HepG2 (cell line): ENCODE measurements around the gene CLEC11A. TPM values are rescaled to one million over a fixed set of nuclear protein-coding genes. Genes with fewer than 3 reads are reported as not detected.
A peak's percentile ranks its signal among the peaks of the same experiment; 100 is the strongest.

Experiments
- ATAC-seq: fragments of 200-7000 bp; cut with Tn5 transposase; 3 replicates; pipeline ENCODE4 v1.9.1; 2020; ENCODE audit warnings: mild to moderate bottlenecking, moderate library complexity
- BruUV-seq: library from RNA; stranded (reverse); fragments of 400-500 nt; replicated peaks from 2 replicates; lab custom pipeline; 2021; lab: Mats Ljungman, UMichigan
- CTCF ChIA-PET: fragments of 300-600 bp; formaldehyde crosslinking; extraction: SDS; loops from one replicate; lab custom pipeline; 2021; ENCODE audit warnings: low total read pairs, inconsistent platforms, low intra/inter-chr PET ratio; lab: Yijun Ruan, JAX
- POLR2A ChIA-PET: fragments of 350-600 bp; sonication (Branson Sonifier 250); formaldehyde crosslinking; loops from one replicate; lab custom pipeline; 2020; ENCODE audit warnings: antibody characterized with exemption, inconsistent platforms; lab: Yijun Ruan, JAX
- DNase-seq: peaks from one replicate; pipeline ENCODE4 v3.0.0-alpha.2; 2015; ENCODE audit warnings: low spot score
- FAIRE-seq: peaks from 3 replicates; lab custom pipeline; 2011; peaks lifted over from hg19 to GRCh38; lab: Jason Lieb, UNC
- H2AFZ ChIP-seq: one replicate; pipeline ENCODE4 v1.6.1; 2011; ENCODE audit warnings: low read length, inconsistent platforms
- H3K27ac ChIP-seq: fragments of 300-600 bp; 3 replicates; pipeline ENCODE4 v1.8.0; 2011; ENCODE audit warnings: mixed run types, mild to moderate bottlenecking, mixed read lengths, low read length, inconsistent platforms; ENCODE audit not compliant: insufficient read depth; ENCODE audit errors: extremely low read length
- H3K27me3 ChIP-seq, 2 experiments: fragments of 200-600 bp in 1 of 2; 2 replicates in 1 of 2; 3 replicates in 1 of 2; pipeline versions ENCODE4 v1.6.0 to v1.8.0; 2011; ENCODE audit warnings: low read length in 2 of 2, mild to moderate bottlenecking in 2 of 2, moderate library complexity in 2 of 2, inconsistent platforms in 1 of 2; ENCODE audit not compliant: insufficient read depth in 2 of 2, control insufficient read depth in 1 of 2
- H3K36me3 ChIP-seq, 2 experiments: fragments of 200-600 bp in 1 of 2; replicated peaks in 1 of 2; 2 replicates in 1 of 2; 3 replicates in 1 of 2; pipeline versions ENCODE4 v1.5.1 to v1.8.0; 2011; ENCODE audit warnings: low read length in 2 of 2, inconsistent platforms in 1 of 2; ENCODE audit not compliant: insufficient read depth in 2 of 2, control insufficient read depth in 1 of 2
- H3K4me1 ChIP-seq: 2 replicates; pipeline ENCODE4 v1.5.1; 2012; ENCODE audit warnings: low read length, inconsistent platforms; ENCODE audit not compliant: insufficient read depth
- H3K4me2 ChIP-seq: 2 replicates; pipeline ENCODE4 v1.6.0; 2011; ENCODE audit warnings: low read depth, low read length, inconsistent platforms
- H3K4me3 ChIP-seq, 3 experiments: fragments of 200-600 bp in 1 of 3; sonication (generic), shearing (Covaris generic) in 1 of 3; replicated peaks in 1 of 3; 2 replicates each; pipeline ENCODE4 v1.5.1; 2011 to 2016; ENCODE audit warnings: low read length in 3 of 3, inconsistent platforms in 2 of 3, low read depth in 2 of 3, mild to moderate bottlenecking in 2 of 3, control low read depth in 1 of 3, mixed read lengths in 1 of 3; ENCODE audit not compliant: insufficient read depth in 1 of 3
- H3K79me2 ChIP-seq: one replicate; pipeline ENCODE4 v1.6.1; 2011; ENCODE audit warnings: low read length, inconsistent platforms; ENCODE audit not compliant: insufficient read depth
- H3K9ac ChIP-seq: 2 replicates; pipeline ENCODE4 v1.6.0; 2011; ENCODE audit warnings: mild to moderate bottlenecking, low read depth, low read length, inconsistent platforms; ENCODE audit not compliant: insufficient read depth
- H3K9me3 ChIP-seq: 2 replicates; pipeline ENCODE4 v1.5.1; 2012; ENCODE audit warnings: mild to moderate bottlenecking, low read length
- H4K20me1 ChIP-seq: 2 replicates; pipeline ENCODE4 v1.6.0; 2011; ENCODE audit warnings: inconsistent platforms, mild to moderate bottlenecking, low read length, moderate library complexity; ENCODE audit not compliant: insufficient read depth
- ELF3 ChIP-seq: IDR thresholded peaks from 2 replicates; pipeline ENCODE4 v1.6.1; 2016; ENCODE audit warnings: missing genetic modification reagents, missing compliant biosample characterization
- HDAC1 ChIP-seq: sonication (generic); formaldehyde crosslinking; IDR thresholded peaks from 2 replicates; pipeline ENCODE4 v1.5.1; 2020; ENCODE audit warnings: mild to moderate bottlenecking, missing genetic modification reagents
- PCBP2 ChIP-seq: fragments of 200-400 bp; formaldehyde crosslinking; optimal IDR thresholded peaks from 2 replicates; pipeline ENCODE3; 2018; ENCODE audit warnings: low read length, low read depth; ENCODE audit not compliant: poor library complexity, severe bottlenecking
- TCF7 ChIP-seq: sonication (generic); IDR thresholded peaks from 2 replicates; pipeline ENCODE4 v1.6.1; 2016; ENCODE audit warnings: antibody characterized with exemption, low read depth
- ZNF556 ChIP-seq: sonication (generic); formaldehyde crosslinking; IDR thresholded peaks from 2 replicates; pipeline ENCODE4 v1.4.0; 2020; ENCODE audit warnings: mild to moderate bottlenecking, missing genetic modification reagents, borderline replicate concordance
- ZNF83 ChIP-seq: sonication (generic); formaldehyde crosslinking; IDR thresholded peaks from 2 replicates; pipeline ENCODE4 v1.4.0; 2020; ENCODE audit warnings: missing genetic modification reagents, mild to moderate bottlenecking, borderline replicate concordance
- WGBS: methylation state at CpG from one replicate; pipeline ENCODE4 v1.1.6; 2017; ENCODE audit warnings: low lambda C conversion rate; 5-methylcytosine and 5-hydroxymethylcytosine counted together
- in situ Hi-C: cut with HindIII; loops from 2 replicates; pipeline ENCODE4 v1.10.0; 2017; ENCODE audit warnings: low pct_unique_long_range_greater_than_20kb; ENCODE audit not compliant: extremely low pct_ligation_motif_present
- intact Hi-C: fragments of 100-400 bp; cut with micrococcal nuclease; formaldehyde crosslinking; loops from one replicate; pipeline ENCODE4 v1.10.0; 2022; ENCODE audit not compliant: unreplicated experiment
- polyA plus RNA-seq, 8 experiments: library from polyadenylated mRNA; depleted of rRNA in 3 of 8; stranded (reverse) in 7 of 8; unstranded in 1 of 8; fragments of >200 nt; fragmentation: Illumina TruSeq in 4 of 8; extraction: Trizol in 4 of 8; gene quantifications; 2 replicates each; pipeline versions ENCODE4 v1.2.1 to v1.2.3, GENCODE V29; 2011 to 2016; ENCODE audit warnings: low read depth in 4 of 8, missing spikeins in 1 of 8, mixed read lengths in 1 of 8; ENCODE audit not compliant: insufficient read depth in 1 of 8
- total RNA-seq, 5 experiments: library from RNA; depleted of rRNA; stranded (reverse); fragments of >200 nt; fragmentation: Illumina TruSeq; extraction: Trizol; gene quantifications; 2 replicates each; pipeline ENCODE4 v1.2.3, GENCODE V29; 2016; ENCODE audit warnings: low read depth in 1 of 5

The CLEC11A gene
- total and polyA plus RNA-seq, 2 of the 13 experiments (the other 11 are each of a cell fraction or from before 2014, with no cell fraction given): not detected

DNA sequence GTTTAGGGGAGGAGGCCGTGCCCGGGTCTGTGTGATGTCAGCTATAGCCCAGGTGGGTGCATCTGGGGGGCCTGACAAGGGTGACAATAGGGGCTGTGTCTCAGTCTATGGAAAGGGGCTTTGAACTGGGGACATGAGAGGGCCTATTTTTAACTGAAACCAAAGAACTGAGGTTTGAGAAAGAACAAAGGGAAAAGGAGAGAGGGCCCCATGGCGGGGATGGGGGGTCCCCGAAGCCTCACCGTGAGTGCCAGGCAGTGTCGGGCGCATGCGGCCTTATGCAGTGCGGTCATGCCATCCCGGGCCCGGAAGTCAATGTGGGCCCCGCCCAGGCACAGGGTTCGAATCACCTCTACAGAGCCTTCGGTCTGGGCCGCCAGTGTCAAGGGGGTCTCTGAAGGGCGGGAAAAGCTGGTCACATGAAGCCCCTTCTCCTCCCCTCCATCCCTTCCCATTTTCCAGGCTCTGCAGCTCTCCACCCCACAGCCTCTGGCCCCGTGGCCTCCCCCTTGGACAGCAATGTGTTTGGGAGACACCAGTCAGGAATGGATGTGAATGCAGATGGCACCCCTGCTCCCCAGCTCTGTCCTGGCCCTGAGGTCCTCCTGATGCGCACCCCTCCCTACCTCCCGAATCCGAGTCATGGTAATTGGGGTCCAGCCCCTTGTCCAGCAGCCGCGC, 9.5 kb upstream of the CLEC11A start:
- 38% methylated on average over 16 of the region's 22 CpGs for WGBS
- FAIRE-seq: no peak
- ChIA-PET POLR2A (no interaction called here), CTCF (no interaction called here)
- no peak overlapping the region for H3K4me3 ChIP-seq
- H3K27ac ChIP-seq: no peak overlapping the region
- H3K9me3 ChIP-seq: no peaks in the 10 kb centered on the region
- no peak overlapping the region for H3K9ac ChIP-seq
- H3K4me2 ChIP-seq: no peak overlapping the region
- H4K20me1 ChIP-seq: no peaks in the 10 kb centered on the region
- BruUV-seq: no TSS peak
- H3K79me2 ChIP-seq: no peaks in the 10 kb centered on the region
- no peak for ATAC-seq
- in situ Hi-C loops: no loop called here
- peaks cover 9 to 49% of the 10 kb centered on the region in 2 experiments; a peak in 4 of 5 replicates for H3K27me3 ChIP-seq
- no peaks in the 10 kb centered on the region for H3K4me1 ChIP-seq
- H2AFZ ChIP-seq: no peak overlapping the region
- DNase-seq: no peak
- TF ChIP-seq HDAC1 (CRISPR knock-in tag) (no peak), ZNF83 (CRISPR knock-in tag) (no peak)
- intact Hi-C loops: no loop called here
- no peaks in the 10 kb centered on the region for H3K36me3 ChIP-seq

DNA sequence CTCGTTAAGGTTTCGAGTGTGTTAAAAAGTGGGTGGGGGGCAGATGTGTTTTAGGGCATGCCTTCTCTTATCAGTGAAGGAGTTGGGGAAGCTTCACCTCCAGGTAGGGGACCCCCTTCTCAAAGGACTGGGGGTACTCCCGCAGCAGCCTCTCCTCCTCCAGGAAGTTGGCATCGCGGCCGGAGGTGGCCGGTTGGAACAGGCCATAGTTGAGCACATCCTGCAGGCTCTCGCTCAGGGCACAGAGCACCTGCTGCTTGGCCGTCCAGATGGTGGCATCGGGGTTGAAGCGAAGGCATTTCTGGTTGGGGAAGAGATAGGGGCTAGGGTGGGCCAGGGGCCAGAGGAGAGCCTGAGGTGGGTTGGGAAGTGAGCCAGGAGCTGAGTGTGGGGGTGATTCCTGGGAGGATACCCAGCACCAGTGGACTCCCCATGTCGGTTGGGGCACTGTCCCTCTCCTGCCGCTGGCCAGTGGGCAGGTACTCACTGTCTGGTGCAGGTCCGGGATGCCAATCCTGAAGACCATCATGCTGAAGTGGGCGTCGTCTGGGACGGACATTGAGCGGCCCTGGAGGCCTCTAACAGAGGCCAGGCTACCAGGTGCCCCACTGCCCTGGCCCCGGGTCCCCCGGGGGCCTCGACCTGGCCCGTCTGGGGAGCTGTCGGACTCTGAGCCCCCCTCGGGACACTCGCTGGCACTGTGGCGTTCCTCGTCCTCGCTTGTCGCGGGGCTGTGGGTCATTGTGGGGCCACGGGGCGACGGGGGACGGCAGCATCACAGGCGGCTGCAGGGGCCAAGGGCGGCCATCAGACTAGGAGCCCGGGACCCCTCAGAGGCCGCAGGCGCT, 6.8 kb upstream of the CLEC11A start:
- 36% methylated on average over 6 of the region's 39 CpGs for WGBS
- no peak overlapping the region for H3K4me3 ChIP-seq

More for the DNA sequence above, 6.8 kb upstream of the CLEC11A start:
- in situ Hi-C loops: no loop called here
- no peak for FAIRE-seq
- Histone ChIP-seq H3K79me2 (no peaks in the 10 kb centered on the region), H3K27ac (no peak overlapping the region)
- BruUV-seq: no TSS peak
- POLR2A ChIA-PET: no interaction called here
- TF ChIP-seq PCBP2 (no peak), ZNF556 (0 out of 2 replicates have a peak, but pooled peaks have one; percentile 26), TCF7 (no peak), ELF3 (CRISPR knock-in tag) (no peak)
- TF ChIP-seq, all 625 proteins: peak for 1
- no peak for ATAC-seq
- H3K4me1 ChIP-seq: no peaks in the 10 kb centered on the region
- no peak overlapping the region for H3K4me2 ChIP-seq
- no peaks in the 10 kb centered on the region for H3K36me3 ChIP-seq
- intact Hi-C loops: no loop called here
- no peak for DNase-seq
- H3K27me3 ChIP-seq: peaks cover 9 to 55% of the 10 kb centered on the region in 2 experiments; a peak in 4 of 5 replicates
- CTCF ChIA-PET: no interaction called here
- H2AFZ ChIP-seq: no peak overlapping the region
- H3K9me3 ChIP-seq: no peaks in the 10 kb centered on the region
- H3K9ac ChIP-seq: no peak overlapping the region
- no peaks in the 10 kb centered on the region for H4K20me1 ChIP-seq
